Measurements from ENCODE around the gene GSN. TPM values are rescaled to one million over a fixed set of nuclear protein-coding genes. Genes with fewer than 3 reads are reported as not detected.

GSN gene
- total RNA-seq, 2 experiments from 2014 or later: 2.9 to 3.4 TPM

GRCh38 chr9:121331549-121331948 lies 63.6 kb downstream of the GSN start:
- H3K9me3 Mint-ChIP-seq: no peaks in the 10 kb centered on the region
- no peak overlapping the region for H3K27ac Mint-ChIP-seq
- H3K4me3 Mint-ChIP-seq: no peak overlapping the region
- H3K36me3 Mint-ChIP-seq (ENCODE audit: low read depth): no peaks in the 10 kb centered on the region
- POLR2A ChIA-PET: no interaction called here
- CTCF ChIA-PET: interaction anchor here (1.3 to 1.6 kb wide), 2 partner anchors 11 kb away, joined by 7 to 9 read pairs; no protein-coding TSS in a partner anchor
- no peaks in the 10 kb centered on the region for H3K27me3 Mint-ChIP-seq
- DNase-seq: no peak
- no peaks in the 10 kb centered on the region for H3K4me1 Mint-ChIP-seq

- Mint-ChIP-seq H3K4me1 (no peaks in the 10 kb centered on the region), H3K4me3 (no peak overlapping the region), H3K36me3 (ENCODE audit: low read depth) (peaks cover 2% of the 10 kb centered on the region), H3K27me3 (no peaks in the 10 kb centered on the region), H3K9me3 (no peaks in the 10 kb centered on the region), H3K27ac (no peak overlapping the region)
- ChIA-PET POLR2A (no interaction called here), CTCF (interaction anchor here (1.3 kb wide), 1 partner anchor 12 kb away, joined by 7 read pairs; no protein-coding TSS in a partner anchor)
- DNase-seq: no peak
Measured at GRCh38 chr9:121331992-121332685, 64.2 kb downstream of the GSN start.

DNA sequence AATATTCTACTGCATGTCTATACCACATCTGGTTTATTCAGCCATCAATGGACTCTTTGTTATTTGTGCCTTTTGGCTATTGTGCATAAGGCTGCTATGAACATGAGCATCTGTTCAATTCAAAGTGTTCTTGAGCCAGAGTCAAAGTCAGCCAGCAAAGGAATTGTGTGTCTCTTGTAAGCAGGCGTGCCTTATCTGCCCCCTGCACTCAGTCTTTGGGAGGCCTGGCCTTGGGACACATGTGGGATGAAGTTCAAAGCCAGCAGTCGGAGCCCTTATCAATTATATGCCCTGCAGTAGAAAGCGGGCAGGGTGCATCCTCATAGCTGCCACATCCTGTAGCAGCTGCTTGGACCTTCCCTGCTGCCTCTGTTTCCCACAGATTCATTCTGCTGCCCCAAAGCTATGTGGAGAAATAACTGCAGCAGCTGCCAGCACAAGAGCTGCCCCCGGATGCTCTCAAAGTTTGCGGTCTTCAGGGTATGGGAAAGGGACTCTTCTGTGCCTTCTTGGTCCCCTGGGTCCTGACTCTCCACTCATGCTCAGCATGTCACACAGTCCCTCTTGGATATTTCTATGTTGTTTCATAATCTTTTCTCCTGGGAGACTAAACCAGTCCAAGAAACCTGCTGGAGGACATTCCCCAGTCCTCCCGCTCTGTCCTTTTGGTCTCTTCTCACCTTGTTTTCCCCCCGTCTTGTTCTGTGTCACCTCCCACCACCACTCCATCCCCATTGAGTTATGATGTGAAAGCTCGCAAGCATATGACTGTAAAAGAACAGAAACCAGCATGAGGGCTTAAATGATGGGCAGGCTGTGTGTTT lies 66.2 kb downstream of the GSN start:
- H3K27ac Mint-ChIP-seq: no peak overlapping the region
- no peaks in the 10 kb centered on the region for H3K27me3 Mint-ChIP-seq
- ChIA-PET POLR2A (no interaction called here), CTCF (interaction anchor here (0.8 to 2.5 kb wide), 4 partner anchors 14 to 42 kb away, joined by 3 to 6 read pairs (median 4); no protein-coding TSS in a partner anchor)
- no peaks in the 10 kb centered on the region for H3K4me1 Mint-ChIP-seq
- H3K36me3 Mint-ChIP-seq (ENCODE audit: low read depth): peaks cover 6% of the 10 kb centered on the region
- H3K9me3 Mint-ChIP-seq: no peaks in the 10 kb centered on the region
- no peak for DNase-seq
- no peak overlapping the region for H3K4me3 Mint-ChIP-seq

- CTCF ChIA-PET: interaction anchor here (1.1 to 1.4 kb wide), 2 partner anchors 15 to 16 kb away, joined by 3 to 4 read pairs; no protein-coding TSS in a partner anchor
- no peaks in the 10 kb centered on the region for H3K4me1 Mint-ChIP-seq
- POLR2A ChIA-PET: no interaction called here
Measured at GRCh38 chr9:121336665-121337064, 68.7 kb downstream of the GSN start.

DNA sequence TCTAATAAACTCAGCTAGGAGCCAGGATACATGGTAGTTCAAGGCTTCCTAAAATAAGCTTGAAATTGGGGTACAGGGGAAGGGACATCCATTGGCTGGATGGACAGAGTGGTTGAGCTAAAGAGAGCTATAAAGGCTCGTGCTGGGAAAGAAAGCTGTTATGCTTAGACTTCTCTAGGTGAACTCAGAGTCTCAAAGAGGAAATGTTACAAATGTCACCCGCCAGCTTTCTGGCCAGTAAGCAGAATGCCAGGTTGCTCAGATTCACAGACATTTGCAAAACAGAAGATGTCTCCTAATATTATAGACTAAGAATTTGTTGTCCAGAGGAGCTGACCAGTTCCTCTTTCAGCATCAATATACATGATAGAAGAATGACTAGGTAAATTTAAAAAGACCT lies 71.5 kb downstream of the GSN start:
- ChIA-PET POLR2A (no interaction called here), CTCF (interaction anchor here (0.7 to 2.2 kb wide), 4 partner anchors 12 to 72 kb away, joined by 3 to 8 read pairs (median 4); no protein-coding TSS in a partner anchor)
- H3K4me1 Mint-ChIP-seq: no peaks in the 10 kb centered on the region
- peaks cover 13% of the 10 kb centered on the region for H3K36me3 Mint-ChIP-seq (ENCODE audit: low read depth)
- H3K4me3 Mint-ChIP-seq: no peak overlapping the region
- no peak overlapping the region for H3K27ac Mint-ChIP-seq
- no peak for DNase-seq
- H3K9me3 Mint-ChIP-seq: no peaks in the 10 kb centered on the region
- H3K27me3 Mint-ChIP-seq: no peaks in the 10 kb centered on the region

More at GRCh38 chr9:121336665-121337064, 68.7 kb downstream of the GSN start:
- H3K36me3 Mint-ChIP-seq (ENCODE audit: low read depth): peaks cover 8% of the 10 kb centered on the region
- no peaks in the 10 kb centered on the region for H3K27me3 Mint-ChIP-seq
- no peak for DNase-seq
- no peak overlapping the region for H3K4me3 Mint-ChIP-seq
- no peak overlapping the region for H3K27ac Mint-ChIP-seq
- H3K9me3 Mint-ChIP-seq: no peaks in the 10 kb centered on the region

DNA sequence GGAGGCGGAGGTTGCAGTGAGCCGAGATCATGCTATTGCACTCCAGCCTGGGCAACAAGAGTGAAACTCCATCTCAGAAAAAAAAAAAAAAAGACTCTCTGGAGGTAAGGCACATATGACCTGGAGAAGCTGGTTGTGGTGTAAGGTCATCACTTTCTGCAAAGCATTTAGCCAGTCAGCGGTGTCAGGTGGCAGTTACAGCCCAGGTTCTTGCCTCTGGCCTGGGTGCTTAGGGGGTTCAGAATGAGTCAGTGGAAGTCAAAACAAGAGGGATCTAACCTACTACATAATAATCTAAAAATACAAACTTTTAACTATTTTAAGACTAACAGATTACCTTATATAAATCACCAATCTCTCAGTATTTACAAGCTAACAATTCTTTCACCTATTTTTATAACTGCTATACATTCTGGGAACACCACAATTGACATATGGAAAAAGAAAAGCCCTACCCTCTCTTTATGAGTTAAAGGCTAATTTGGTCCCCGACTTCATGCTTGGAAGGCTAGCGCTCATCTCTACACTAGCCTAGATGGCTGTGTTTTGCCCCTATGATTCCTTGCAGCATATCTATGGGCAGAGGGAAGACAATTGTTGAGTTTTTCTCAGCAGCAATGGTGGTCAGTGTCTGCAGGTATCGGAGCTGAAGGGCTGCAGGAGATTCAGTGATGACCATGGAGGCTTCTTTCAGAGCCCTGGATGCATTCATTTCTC lies 72.9 kb downstream of the GSN start:
- no peak for DNase-seq
- no peaks in the 10 kb centered on the region for H3K27me3 Mint-ChIP-seq
- peaks cover 13% of the 10 kb centered on the region for H3K36me3 Mint-ChIP-seq (ENCODE audit: low read depth)
- H3K4me1 Mint-ChIP-seq: no peaks in the 10 kb centered on the region
- ChIA-PET POLR2A (no interaction called here), CTCF (interaction anchor here (1.6 to 2.2 kb wide), 2 partner anchors 12 to 20 kb away, joined by 7 to 9 read pairs; no protein-coding TSS in a partner anchor)
- H3K4me3 Mint-ChIP-seq: no peak overlapping the region
- no peak overlapping the region for H3K27ac Mint-ChIP-seq
- H3K9me3 Mint-ChIP-seq: no peaks in the 10 kb centered on the region

GRCh38 chr9:121344184-121344583 lies 76.2 kb downstream of the GSN start:
- H3K27ac Mint-ChIP-seq: no peak overlapping the region
- peaks cover 17% of the 10 kb centered on the region for H3K36me3 Mint-ChIP-seq (ENCODE audit: low read depth)

DNA sequence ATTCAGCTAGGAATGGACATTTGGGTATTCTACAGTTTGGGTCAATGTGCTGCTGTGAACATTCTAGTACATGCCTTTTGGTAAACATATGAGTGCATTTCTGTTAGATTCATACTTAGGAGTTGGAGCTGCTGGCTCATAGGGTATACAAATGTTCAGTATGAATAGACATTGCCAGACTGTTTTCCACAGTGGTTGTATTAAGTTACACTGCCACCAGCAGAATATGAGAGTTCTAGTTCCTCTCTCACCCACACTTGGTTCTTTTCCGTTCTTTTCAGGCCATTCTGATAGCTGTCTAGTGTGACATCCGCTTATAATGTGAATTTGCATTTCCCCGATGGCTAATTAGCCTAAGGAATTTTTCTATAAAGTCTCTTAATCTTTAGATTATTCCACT lies 77.1 kb downstream of the GSN start:
- Mint-ChIP-seq H3K4me1 (no peaks in the 10 kb centered on the region), H3K27ac (no peak overlapping the region), H3K9me3 (no peaks in the 10 kb centered on the region), H3K4me3 (no peak overlapping the region), H3K36me3 (ENCODE audit: low read depth) (peaks cover 16% of the 10 kb centered on the region), H3K27me3 (no peaks in the 10 kb centered on the region)
- ChIA-PET POLR2A (no interaction called here), CTCF (interaction anchor here (1.1 to 1.8 kb wide), 2 partner anchors 8 to 25 kb away, joined by 4 to 10 read pairs; no protein-coding TSS in a partner anchor)
- no peak for DNase-seq

More at GRCh38 chr9:121344184-121344583, 76.2 kb downstream of the GSN start:
- ChIA-PET POLR2A (no interaction called here), CTCF (interaction anchor here (1.8 kb wide), 1 partner anchor 24 kb away, joined by 10 read pairs; no protein-coding TSS in a partner anchor)
- no peak for DNase-seq
- Mint-ChIP-seq H3K27me3 (no peaks in the 10 kb centered on the region), H3K4me1 (no peaks in the 10 kb centered on the region), H3K9me3 (no peaks in the 10 kb centered on the region), H3K4me3 (no peak overlapping the region)

DNA sequence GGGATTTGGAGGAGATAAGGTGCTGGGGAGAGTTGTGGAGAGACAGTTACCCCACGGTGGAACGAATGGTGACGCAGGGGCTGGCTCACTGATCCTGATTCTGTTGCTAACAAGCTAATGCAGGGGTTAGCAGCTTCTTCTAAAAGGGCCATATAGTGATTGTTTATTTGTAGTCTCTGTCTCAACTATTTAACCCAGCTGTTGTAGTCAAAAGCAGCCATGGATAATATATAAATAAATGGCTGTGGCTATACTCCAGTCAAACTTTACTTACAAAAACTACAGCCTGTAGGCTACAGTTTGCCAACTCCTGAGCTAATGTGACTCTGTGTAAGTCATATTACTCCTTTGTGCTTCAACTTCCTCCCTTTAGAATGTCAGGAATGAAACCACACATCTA lies 80.3 kb downstream of the GSN start:
- Mint-ChIP-seq H3K4me3 (no peak overlapping the region), H3K36me3 (ENCODE audit: low read depth) (peaks cover 23% of the 10 kb centered on the region), H3K27me3 (no peaks in the 10 kb centered on the region), H3K4me1 (peaks cover 14% of the 10 kb centered on the region), H3K9me3 (no peaks in the 10 kb centered on the region), H3K27ac (no peak overlapping the region)
- ChIA-PET POLR2A (interaction anchor here (0.7 kb wide), 1 partner anchor 143 kb away, joined by 3 read pairs; no protein-coding TSS in a partner anchor), CTCF (interaction anchor here (0.9 to 1.0 kb wide), 2 partner anchors 13 to 28 kb away, joined by 3 to 4 read pairs; no protein-coding TSS in a partner anchor)
- DNase-seq: no peak

DNA sequence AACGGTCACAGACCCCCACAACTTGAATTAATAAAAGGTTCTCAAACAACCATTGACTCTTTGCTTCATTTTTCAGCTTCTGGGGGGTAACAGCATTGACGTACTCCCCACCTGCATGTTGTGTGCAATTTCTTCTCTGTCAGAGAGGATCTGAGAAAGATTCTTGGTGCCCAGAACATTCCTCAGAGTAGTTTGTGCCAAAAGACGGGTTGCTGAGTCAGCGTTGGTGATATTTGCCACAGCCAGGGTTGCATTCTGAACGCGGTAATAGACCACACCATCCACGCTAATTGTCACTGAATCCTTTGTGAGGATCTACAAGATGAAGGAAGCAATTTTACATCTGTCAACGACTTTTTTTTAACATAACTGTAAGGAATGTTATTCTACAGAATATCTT lies 81.0 kb downstream of the GSN start:
- no peak overlapping the region for H3K4me3 Mint-ChIP-seq
- H3K27ac Mint-ChIP-seq: no peak overlapping the region
- no peaks in the 10 kb centered on the region for H3K9me3 Mint-ChIP-seq
- peaks cover 22% of the 10 kb centered on the region for H3K4me1 Mint-ChIP-seq
- H3K27me3 Mint-ChIP-seq: no peaks in the 10 kb centered on the region
- POLR2A ChIA-PET: interaction anchor here (0.7 kb wide), 1 partner anchor 144 kb away, joined by 3 read pairs; no protein-coding TSS in a partner anchor
- CTCF ChIA-PET: interaction anchor here (1.2 kb wide), 1 partner anchor 9 kb away, joined by 3 read pairs; no protein-coding TSS in a partner anchor
- peaks cover 23% of the 10 kb centered on the region for H3K36me3 Mint-ChIP-seq (ENCODE audit: low read depth)
- DNase-seq: no peak

DNA sequence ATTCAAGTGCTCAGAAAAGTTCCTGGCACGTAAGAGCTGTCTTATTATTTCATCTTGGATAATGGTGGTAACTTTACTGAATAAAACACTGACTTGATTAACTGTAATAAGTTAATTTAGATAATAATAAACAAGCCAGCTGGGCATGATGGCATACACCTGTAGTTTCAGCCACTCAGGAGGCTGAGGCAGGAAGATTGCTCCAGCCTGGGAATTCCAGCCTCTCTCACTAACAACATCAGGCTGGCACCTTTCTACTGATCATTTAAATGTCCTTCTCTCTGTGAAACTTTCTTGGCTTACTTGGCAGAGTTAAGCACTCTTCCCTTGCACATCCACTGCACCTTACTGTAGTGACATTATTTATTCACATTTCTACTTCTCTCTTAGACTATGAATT lies 82.1 kb downstream of the GSN start:
- no peaks in the 10 kb centered on the region for H3K27me3 Mint-ChIP-seq
- no peak overlapping the region for H3K4me3 Mint-ChIP-seq
- H3K36me3 Mint-ChIP-seq (ENCODE audit: low read depth): peaks cover 26% of the 10 kb centered on the region
- ChIA-PET POLR2A (no interaction called here), CTCF (interaction anchor here (1.2 kb wide), 1 partner anchor 8 kb away, joined by 3 read pairs; no protein-coding TSS in a partner anchor)
- peaks cover 28% of the 10 kb centered on the region for H3K4me1 Mint-ChIP-seq
- no peaks in the 10 kb centered on the region for H3K9me3 Mint-ChIP-seq
- DNase-seq: no peak
- no peak overlapping the region for H3K27ac Mint-ChIP-seq

- POLR2A ChIA-PET: no interaction called here
- Mint-ChIP-seq H3K4me3 (no peak overlapping the region), H3K36me3 (ENCODE audit: low read depth) (peaks cover 29% of the 10 kb centered on the region), H3K4me1 (peaks cover 34% of the 10 kb centered on the region), H3K27ac (no peak overlapping the region), H3K9me3 (no peaks in the 10 kb centered on the region), H3K27me3 (no peaks in the 10 kb centered on the region)
- DNase-seq: no peak
- CTCF ChIA-PET: interaction anchor here (0.6 to 1.4 kb wide), 4 partner anchors 13 to 986 kb away, joined by 3 to 7 read pairs (median 3); no protein-coding TSS in a partner anchor
Measured at GRCh38 chr9:121350993-121351561, 83.1 kb downstream of the GSN start.
